PC-3 (cell line): ENCODE results near the gene HNRNPAB.

Experiments used
- CTCF ChIP-seq: fragments of 300-600 bp; sonication (generic); conservative IDR thresholded peaks from 2 replicates; pipeline ENCODE4 v1.5.1; 2017; ENCODE audit warnings: antibody characterized with exemption, low read depth, mild to moderate bottlenecking, low read length
- EZH2 ChIP-seq: fragments of 300-600 bp; sonication (generic); IDR thresholded peaks from one replicate; pipeline ENCODE4 v1.6.1; 2017; ENCODE audit warnings: antibody characterized with exemption, mild to moderate bottlenecking, low read length; ENCODE audit not compliant: unreplicated experiment

DNA sequence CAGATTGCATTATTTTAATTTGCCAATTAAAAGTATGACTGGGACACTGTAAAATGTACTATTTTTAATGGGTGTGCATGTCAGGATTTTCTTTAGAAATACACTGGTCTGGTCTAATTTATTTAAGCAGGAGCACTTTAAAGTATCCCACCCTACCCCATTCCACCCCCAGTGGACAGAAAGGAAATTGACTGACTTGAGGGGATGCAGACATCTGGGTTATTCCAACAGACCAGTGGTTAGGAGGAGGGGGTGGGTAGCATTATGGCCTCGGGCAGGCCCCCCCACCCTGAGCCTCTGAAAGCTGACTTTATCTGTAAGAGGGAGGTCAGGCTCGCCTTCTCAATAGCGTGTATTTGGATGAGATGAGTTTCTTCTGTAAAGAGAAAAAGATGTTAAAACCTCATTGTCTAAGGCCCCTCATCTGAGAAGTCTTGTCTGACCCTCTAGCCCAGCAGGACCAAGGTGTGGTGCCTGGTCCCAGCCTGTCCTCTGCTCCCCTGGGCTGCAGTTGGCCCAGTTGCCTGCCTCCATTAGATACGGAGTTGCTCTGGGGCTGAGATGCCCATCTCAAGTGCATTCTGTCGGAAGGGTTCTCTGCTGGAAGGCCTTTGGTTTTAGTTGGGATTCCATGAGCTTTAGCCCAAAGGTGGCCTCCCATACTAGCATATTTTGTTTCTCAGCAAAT lies 4.4 kb downstream of the HNRNPAB start:
- TF ChIP-seq CTCF (peak; percentile 28; the same call in 1 of the 2 replicates), EZH2 (no peak)
